ENCODE data around the gene SLC25A38. TPM values are rescaled to one million over a fixed set of nuclear protein-coding genes. Genes with fewer than 3 reads are reported as not detected.

Gene SLC25A38
- total and polyA plus RNA-seq, 5 donors = 11.1 to 19.9 (median 13.0) TPM

- H3K4me1 ChIP-seq (ENCODE audit: control insufficient read depth, insufficient read depth, low read length) = no peaks in the 10 kb centered on the region
- DNase-seq (no peak), ATAC-seq (no peak)
- H3K27me3 ChIP-seq (ENCODE audit: control insufficient read depth, insufficient read depth) = no peaks in the 10 kb centered on the region
- H3K27ac ChIP-seq (ENCODE audit: low read length) = no peak overlapping the region
- intact Hi-C loops (cut with DNase I) = no loop called here
- no peaks in the 10 kb centered on the region for H3K9me3 ChIP-seq (ENCODE audit: control insufficient read depth, low read length)
- H3K4me3 ChIP-seq (ENCODE audit: low read length) = no peak overlapping the region
- WGBS = 54% methylated on average over 4 of the region's 4 CpGs
Measured at GRCh38 chr3:39438880-39439279, 55.7 kb downstream of the SLC25A38 start.

DNA sequence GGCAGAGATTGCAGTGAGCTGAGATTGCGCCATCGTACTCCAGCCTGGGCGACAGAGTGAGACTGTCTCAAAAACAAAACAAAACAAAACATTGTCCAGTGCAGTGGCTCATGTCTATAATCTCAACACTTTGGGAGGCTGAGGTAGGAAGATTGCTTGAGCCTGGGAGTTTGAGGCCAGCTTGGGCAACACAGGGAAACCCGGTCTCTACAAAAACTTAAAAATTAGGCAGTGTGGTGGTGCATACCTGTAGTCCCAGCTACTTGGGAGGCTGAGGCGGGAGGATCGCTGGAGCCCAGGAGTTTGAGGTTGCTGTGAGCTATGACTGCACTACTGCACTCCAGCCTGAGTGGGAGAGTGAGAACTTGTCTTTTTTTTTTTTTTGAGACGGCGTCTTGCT, 57.1 kb downstream of the SLC25A38 start:
- 84% methylated on average over 8 of the region's 8 CpGs for WGBS
- ATAC-seq = no peak
- no peaks in the 10 kb centered on the region for H3K27me3 ChIP-seq (ENCODE audit: control insufficient read depth, insufficient read depth)
- H3K4me1 ChIP-seq (ENCODE audit: control insufficient read depth, insufficient read depth, low read length) = no peaks in the 10 kb centered on the region
- intact Hi-C loops (cut with DNase I) = no loop called here
- DNase-seq = no peak
- no peaks in the 10 kb centered on the region for H3K9me3 ChIP-seq (ENCODE audit: control insufficient read depth, low read length)
- H3K27ac ChIP-seq (ENCODE audit: low read length) = no peak overlapping the region
- no peak overlapping the region for H3K4me3 ChIP-seq (ENCODE audit: low read length)

DNA sequence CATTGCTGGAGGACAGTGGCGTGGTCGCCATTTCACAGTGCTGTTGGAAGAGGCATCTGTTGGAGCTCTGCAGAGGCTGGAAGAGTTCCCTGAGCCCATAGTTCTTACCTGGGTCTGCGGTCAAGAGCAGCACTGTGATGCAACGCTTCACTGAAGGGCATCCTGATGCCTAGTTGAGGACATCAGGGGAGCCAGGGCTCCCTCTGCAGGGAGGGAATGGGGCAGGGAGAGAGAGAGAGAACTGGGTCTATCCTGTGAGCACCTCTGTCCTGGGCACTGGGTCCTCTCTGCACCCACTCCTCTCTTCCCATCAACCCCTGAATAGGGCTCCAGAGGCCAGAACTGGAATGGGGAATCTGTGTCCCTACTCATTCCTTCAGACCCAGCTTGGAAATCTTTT, 60.4 kb downstream of the SLC25A38 start:
- ATAC-seq = no peak
- H3K4me3 ChIP-seq (ENCODE audit: low read length) = no peak overlapping the region
- intact Hi-C loops (cut with DNase I) = no loop called here

DNA sequence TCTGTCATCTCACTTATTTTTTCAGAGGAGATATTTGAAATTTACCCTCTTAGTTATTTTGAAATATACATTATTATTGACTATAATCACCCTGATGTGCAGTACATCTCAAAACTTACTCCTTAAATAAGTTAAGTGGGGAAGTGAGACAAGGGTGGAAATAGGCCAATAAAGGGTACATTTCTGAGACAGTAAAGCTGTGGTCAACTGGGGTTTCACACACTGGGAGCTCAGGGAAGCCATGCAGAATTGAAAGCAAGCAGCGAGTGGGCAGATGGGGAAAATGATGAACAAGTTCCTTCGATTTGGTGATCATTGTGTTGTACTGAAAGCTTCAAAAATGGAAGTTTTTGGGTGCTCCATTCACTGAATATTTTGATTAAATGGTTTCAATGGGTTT, 62.8 kb downstream of the SLC25A38 start:
- no peak for ATAC-seq
- intact Hi-C loops (cut with DNase I) = loop anchor here in 3 of 4 donors (5.0 kb wide), 1 partner anchor 51 kb away; no protein-coding TSS in a partner anchor
- no peak for DNase-seq
- WGBS = 67% methylated on average over 2 of the region's 2 CpGs
- no peak overlapping the region for H3K4me3 ChIP-seq (ENCODE audit: low read length)
- no peak overlapping the region for H3K27ac ChIP-seq (ENCODE audit: low read length)
- H3K4me1 ChIP-seq (ENCODE audit: control insufficient read depth, insufficient read depth, low read length) = no peaks in the 10 kb centered on the region
- no peaks in the 10 kb centered on the region for H3K9me3 ChIP-seq (ENCODE audit: control insufficient read depth, low read length)
- no peaks in the 10 kb centered on the region for H3K27me3 ChIP-seq (ENCODE audit: control insufficient read depth, insufficient read depth)

More for the DNA sequence above, 60.4 kb downstream of the SLC25A38 start:
- Histone ChIP-seq H3K4me1 (ENCODE audit: control insufficient read depth, insufficient read depth, low read length) (no peaks in the 10 kb centered on the region), H3K27me3 (ENCODE audit: control insufficient read depth, insufficient read depth) (no peaks in the 10 kb centered on the region), H3K27ac (ENCODE audit: low read length) (no peak overlapping the region), H3K9me3 (ENCODE audit: control insufficient read depth, low read length) (no peaks in the 10 kb centered on the region)
- no peak for DNase-seq
- WGBS = 79% methylated on average over 4 of the region's 4 CpGs

GRCh38 chr3:39446444-39446843, 63.3 kb downstream of the SLC25A38 start:
- intact Hi-C loops (cut with DNase I) = loop anchor here in 3 of 4 donors (5.0 kb wide), 1 partner anchor 51 kb away; no protein-coding TSS in a partner anchor
- H3K4me3 ChIP-seq (ENCODE audit: low read length) = no peak overlapping the region
- no peak for DNase-seq
- no peak overlapping the region for H3K27ac ChIP-seq (ENCODE audit: low read length)
- H3K4me1 ChIP-seq (ENCODE audit: control insufficient read depth, insufficient read depth, low read length) = no peaks in the 10 kb centered on the region
- no peaks in the 10 kb centered on the region for H3K9me3 ChIP-seq (ENCODE audit: control insufficient read depth, low read length)
- H3K27me3 ChIP-seq (ENCODE audit: control insufficient read depth, insufficient read depth) = no peaks in the 10 kb centered on the region
- no peak for ATAC-seq
- WGBS = 82% methylated on average over 2 of the region's 2 CpGs

Other genes starting within 250 kb of the SLC25A38 start
- 10 to 100 TPM; 10.9 to 33.2 (median 15.7) TPM for gene CSRNP1, start 229.8 kb upstream of the SLC25A38 start, total RNA-seq
- 30.5 TPM for gene CSRNP1, start 229.8 kb upstream of the SLC25A38 start, polyA plus RNA-seq
- gene XIRP1, start 190.8 kb upstream of the SLC25A38 start, total RNA-seq = 100 to 1,000 TPM; 152 to 278 (median 176) TPM
- 453 TPM for gene XIRP1, start 190.8 kb upstream of the SLC25A38 start, polyA plus RNA-seq
- gene CX3CR1, start 103.3 kb upstream of the SLC25A38 start, total RNA-seq = 1 to 10 TPM in 1 of 4 donors, under 1 TPM in 3; 0.19 to 1.0 (median 0.85) TPM
- gene CX3CR1, start 103.3 kb upstream of the SLC25A38 start, polyA plus RNA-seq = 0.20 TPM
- gene CCR8, start 53.7 kb upstream of the SLC25A38 start, total RNA-seq = not detected
- gene CCR8, start 53.7 kb upstream of the SLC25A38 start, polyA plus RNA-seq = not detected
- 100 to 1,000 TPM; 446 to 642 (median 525) TPM for gene RPSA, start 23.4 kb downstream of the SLC25A38 start, total RNA-seq
- 619 TPM for gene RPSA, start 23.4 kb downstream of the SLC25A38 start, polyA plus RNA-seq
- under 1 TPM in 3 of 4 donors, not detected in 1; 0.06 to 0.32 (median 0.25) TPM for gene MOBP, start 84.3 kb downstream of the SLC25A38 start, total RNA-seq
- 0.05 TPM for gene MOBP, start 84.3 kb downstream of the SLC25A38 start, polyA plus RNA-seq

Measured in right cardiac atrium (tissue), 5 donors.